Stomach (tissue), 9 donors: ENCODE measurements around the gene NDFIP2. TPM values are rescaled to one million over a fixed set of nuclear protein-coding genes. Genes with fewer than 3 reads are reported as not detected.

Source experiments
- DNase-seq, 2 donors: peaks; one replicate each; pipeline versions ENCODE4 v3.0.0 to v3.0.0-alpha.2; 2013 to 2019
- H3K27ac ChIP-seq, 5 donors: fragments of 200-600 bp in 4 of 5; sonication (generic) in 4 of 5; one replicate each; pipeline ENCODE4 v1.5.1; 2013 to 2019; ENCODE audit warnings: mild to moderate bottlenecking in 1 of 5, moderate library complexity in 1 of 5
- H3K27me3 ChIP-seq, 3 donors: fragments of 200-600 bp; sonication (generic); one replicate each; pipeline ENCODE4 v1.5.1; 2017 to 2019; ENCODE audit warnings: mixed run types in 1 of 3
- H3K36me3 ChIP-seq, 4 donors: fragments of 200-600 bp; sonication (generic); 1 replicate in 3 of 4; 2 replicates in 1 of 4; pipeline ENCODE4 v1.5.1; 2016 to 2019
- H3K4me1 ChIP-seq, 4 donors: fragments of 200-600 bp; sonication (generic); one replicate each; pipeline ENCODE4 v1.5.1; 2016 to 2019
- H3K4me3 ChIP-seq, 4 donors: fragments of 200-600 bp; sonication (generic) in 3 of 4; one replicate each; pipeline ENCODE4 v1.5.1; 2016 to 2019; ENCODE audit warnings: mild to moderate bottlenecking in 1 of 4
- H3K9me3 ChIP-seq, 4 donors: fragments of 200-600 bp; sonication (generic); one replicate each; pipeline ENCODE4 v1.5.1; 2016 to 2019
- CTCF ChIP-seq, 7 experiments: fragments of 450-650 bp in 4 of 7; fragments of 200-600 bp in 3 of 7; sonication (generic) in 3 of 7; IDR thresholded peaks; one replicate each; pipeline ENCODE4 v1.5.1; 2016 to 2019; ENCODE audit warnings: antibody characterized with exemption in 7 of 7, control low read depth in 2 of 7, mild to moderate bottlenecking in 1 of 7
- EP300 ChIP-seq: sonication (generic); formaldehyde crosslinking; IDR thresholded peaks from one replicate; pipeline ENCODE4 v1.6.1; 2017; ENCODE audit warnings: antibody characterized with exemption
- POLR2A ChIP-seq, 4 donors: fragments of 450-650 bp; IDR thresholded peaks; one replicate each; pipeline ENCODE4 v1.6.1; 2016; ENCODE audit warnings: antibody characterized with exemption in 4 of 4, control low read depth in 2 of 4, mild to moderate bottlenecking in 1 of 4, moderate library complexity in 1 of 4
- POLR2AphosphoS5 ChIP-seq, 3 donors: sonication (generic); formaldehyde crosslinking; IDR thresholded peaks; one replicate each; pipeline ENCODE4 v1.6.1; 2016; ENCODE audit warnings: antibody characterized with exemption in 3 of 3
- WGBS, 5 donors: extraction: QIAGEN DNeasy Blood & Tissue Kit in 3 of 5; methylation state at CpG; one replicate each; pipeline versions ENCODE4 v1.1.5 to v1.1.7; 2013 to 2018; 5-methylcytosine and 5-hydroxymethylcytosine counted together
- intact Hi-C: fragments of 100-400 bp; cut with DNase I; formaldehyde crosslinking; loops from one replicate; pipeline ENCODE4 v1.15.1; 2023; ENCODE audit warnings: low total_unique reads
- polyA plus RNA-seq, 3 donors: library from polyadenylated mRNA; stranded (reverse); fragments of 200-250 nt; gene quantifications; one replicate each; pipeline ENCODE4 v1.2.3, GENCODE V29; 2013
- total RNA-seq, 5 donors: library from RNA; depleted of rRNA; stranded (reverse); fragments of >200 nt; gene quantifications; one replicate each; pipeline versions ENCODE4 v1.1.0 to v1.2.3, GENCODE V29; 2014 to 2016
- donor health status: healthy with polysubstance abuse.
- donor health status: Bipolar disorder and iron deficiency.
- donor health status: healthy.

The NDFIP2 gene
- total and polyA plus RNA-seq, 8 donors: 2.9 to 56.5 (median 14.7) TPM

- H3K4me1 ChIP-seq: no peaks in the 10 kb centered on the region
- H3K4me3 ChIP-seq: no peak overlapping the region
- no peak overlapping the region for H3K27ac ChIP-seq
- 50 to 70% (median 59%) methylated on average over 1 of the region's 1 CpG for WGBS, 5 donors
- TF ChIP-seq CTCF (IDR thresholded peaks at IDR 0.05) (no peak), POLR2AphosphoS5 (IDR thresholded peaks at IDR 0.05) (no peak), EP300 (no peak), POLR2A (IDR thresholded peaks at IDR 0.05) (no peak)
- H3K36me3 ChIP-seq: no peaks in the 10 kb centered on the region
- no peaks in the 10 kb centered on the region for H3K9me3 ChIP-seq
- H3K27me3 ChIP-seq: no peaks in the 10 kb centered on the region
- intact Hi-C loops: no loop called here
- DNase-seq: peak in 1 of 2 donors; percentile 14
Observed at GRCh38 chr13:79448413-79448812, 32.5 kb upstream of the NDFIP2 start.

- intact Hi-C loops: no loop called here
- no peak overlapping the region for H3K27ac ChIP-seq
- 80 to 90% (median 88%) methylated on average over 4 of the region's 4 CpGs for WGBS, 5 donors
- H3K4me1 ChIP-seq: no peaks in the 10 kb centered on the region
- H3K27me3 ChIP-seq: no peaks in the 10 kb centered on the region
- no peak for DNase-seq
- TF ChIP-seq CTCF (IDR thresholded peaks at IDR 0.05): no peak
- TF ChIP-seq EP300: no peak
- TF ChIP-seq POLR2AphosphoS5 (IDR thresholded peaks at IDR 0.05): no peak
- no peak for TF ChIP-seq POLR2A (IDR thresholded peaks at IDR 0.05)
- no peaks in the 10 kb centered on the region for H3K36me3 ChIP-seq
- no peak overlapping the region for H3K4me3 ChIP-seq
- H3K9me3 ChIP-seq: no peaks in the 10 kb centered on the region
Observed at GRCh38 chr13:79450110-79450509, 30.8 kb upstream of the NDFIP2 start.

- no peaks in the 10 kb centered on the region for H3K4me1 ChIP-seq
- no peaks in the 10 kb centered on the region for H3K27me3 ChIP-seq
- no peak overlapping the region for H3K27ac ChIP-seq
- DNase-seq: peak in 1 of 2 donors; percentile 55
- intact Hi-C loops: no loop called here
- no peak for TF ChIP-seq EP300
- TF ChIP-seq CTCF (IDR thresholded peaks at IDR 0.05): no peak
- no peak for TF ChIP-seq POLR2AphosphoS5 (IDR thresholded peaks at IDR 0.05)
- no peaks in the 10 kb centered on the region for H3K9me3 ChIP-seq
- no peaks in the 10 kb centered on the region for H3K36me3 ChIP-seq
- WGBS, 5 donors: 29 to 46% (median 40%) methylated on average over 3 of the region's 3 CpGs
- no peak overlapping the region for H3K4me3 ChIP-seq
Observed at GRCh38 chr13:79451500-79451962, 29.4 kb upstream of the NDFIP2 start.

- no peaks in the 10 kb centered on the region for H3K4me1 ChIP-seq
- 67 to 75% (median 74%) methylated on average over 3 of the region's 3 CpGs for WGBS, 5 donors
- H3K27ac ChIP-seq: no peak overlapping the region
- DNase-seq: no peak
- TF ChIP-seq EP300: no peak
- no peak for TF ChIP-seq POLR2AphosphoS5 (IDR thresholded peaks at IDR 0.05)
- TF ChIP-seq POLR2A (IDR thresholded peaks at IDR 0.05): no peak
- TF ChIP-seq CTCF (IDR thresholded peaks at IDR 0.05): no peak
- H3K36me3 ChIP-seq: no peaks in the 10 kb centered on the region
- no peaks in the 10 kb centered on the region for H3K27me3 ChIP-seq
- intact Hi-C loops: no loop called here
- no peaks in the 10 kb centered on the region for H3K9me3 ChIP-seq
- H3K4me3 ChIP-seq: no peak overlapping the region
Observed at GRCh38 chr13:79452239-79452913, 28.6 kb upstream of the NDFIP2 start.
